HL-60 (cell line): Measurements from ENCODE around the gene ARRDC5.
A peak's percentile ranks its signal among the peaks of the same experiment; 100 is the strongest.

Experiments
- DNase-seq, 2 experiments: peaks; one replicate each; pipeline ENCODE4 v3.0.0-alpha.2; 2010 to 2020; ENCODE audit warnings: low read depth in 1 of 2, low spot score in 1 of 2
- H3K27ac ChIP-seq: fragments of 250-450 bp; sonication (Bioruptor Pico); replicated peaks from 2 replicates; pipeline ENCODE4 v1.5.1; 2020; ENCODE audit warnings: mild to moderate bottlenecking, moderate library complexity
- H3K27me3 ChIP-seq: fragments of 250-450 bp; sonication (Bioruptor Pico); 2 replicates; pipeline ENCODE4 v1.5.1; 2021; ENCODE audit warnings: mild to moderate bottlenecking, moderate library complexity; ENCODE audit not compliant: insufficient read depth, poor library complexity, severe bottlenecking
- H3K4me3 ChIP-seq: replicated peaks from 2 replicates; pipeline ENCODE4 v1.5.1; 2011; ENCODE audit warnings: mild to moderate bottlenecking, control low read depth, low read length; ENCODE audit not compliant: insufficient read depth
- GABPA ChIP-seq: IDR thresholded peaks from 2 replicates; pipeline ENCODE4 v1.6.1; 2012; ENCODE audit warnings: low read depth
- POLR2AphosphoS5 ChIP-seq: IDR thresholded peaks from 2 replicates; pipeline ENCODE4 v1.6.1; 2012; ENCODE audit warnings: low read depth
- SPI1 ChIP-seq: IDR thresholded peaks from 2 replicates; pipeline ENCODE4 v1.6.1; 2012; ENCODE audit warnings: low read depth, mild to moderate bottlenecking, borderline replicate concordance
- TF ChIP-seq, protein P1 (sequence below): IDR thresholded peaks from one replicate; pipeline ENCODE4 v1.5.1; 2011; ENCODE audit warnings: low read length, control low read depth, inconsistent platforms; ENCODE audit not compliant: insufficient read depth
- TF ChIP-seq, protein P2 (sequence below): IDR thresholded peaks from 2 replicates; pipeline ENCODE4 v1.6.1; 2012; ENCODE audit warnings: low read depth; ENCODE audit not compliant: insufficient replicate concordance

ARRDC5 gene

DNA sequence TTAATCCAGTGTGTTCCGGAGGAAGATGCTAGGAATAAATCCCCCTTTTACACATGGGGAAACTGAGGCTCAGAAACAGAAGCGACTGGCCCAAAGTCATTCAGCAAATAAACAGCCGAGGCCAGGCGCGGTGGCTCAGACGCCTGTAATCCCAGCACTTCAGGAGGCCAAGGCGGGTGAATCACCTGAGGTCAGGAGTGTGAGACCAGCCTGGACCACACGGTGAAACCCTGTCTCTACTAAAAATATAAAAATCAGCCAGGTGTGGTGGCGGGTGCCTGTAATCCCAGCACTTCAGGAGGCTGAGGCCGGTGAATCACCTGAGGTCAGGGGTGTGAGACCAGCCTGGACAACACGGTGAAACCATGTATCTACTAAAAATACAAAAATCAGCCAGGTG lies 23.7 kb downstream of the ARRDC5 start:
- no peak overlapping the region for H3K27ac ChIP-seq
- no peak overlapping the region for H3K4me3 ChIP-seq
- no peak for DNase-seq

DNA sequence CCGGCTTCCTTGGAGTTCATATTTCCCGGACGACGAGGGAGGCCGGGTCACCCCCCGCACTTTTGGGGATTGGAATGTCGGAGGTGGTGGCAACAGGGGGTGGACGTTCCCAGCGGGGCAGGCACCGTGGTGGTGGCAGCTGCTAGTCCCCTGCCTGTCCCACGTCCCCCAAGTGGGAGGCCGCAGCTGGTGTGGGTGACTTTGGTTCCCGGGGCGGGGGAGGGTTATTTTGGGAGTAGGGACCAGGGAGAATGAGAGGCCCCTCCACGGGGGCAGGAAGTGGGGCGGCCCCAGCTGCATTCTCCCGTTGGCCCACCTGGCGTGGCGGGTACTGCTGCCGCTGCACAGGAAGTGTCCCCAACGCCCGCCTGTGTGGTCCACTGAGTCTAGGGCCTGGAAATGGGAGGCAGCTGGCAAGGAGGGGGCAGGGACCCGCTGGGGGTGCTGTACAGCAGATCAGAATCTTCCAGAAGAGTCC lies 24.2 kb downstream of the ARRDC5 start:
- Histone ChIP-seq H3K27me3 (no peaks in the 10 kb centered on the region), H3K4me3 (no peak overlapping the region), H3K27ac (no peak overlapping the region)
- DNase-seq: peak in 1 of 2 experiments; percentile 30
- TF ChIP-seq GABPA: no peak
- TF ChIP-seq SPI1: 0 out of 2 replicates have a peak, but pooled peaks have one; percentile 34
- TF ChIP-seq POLR2AphosphoS5: peak; percentile 82

More for the DNA sequence above, 23.7 kb downstream of the ARRDC5 start:
- TF ChIP-seq POLR2AphosphoS5: no peak
- TF ChIP-seq SPI1: no peak
- no peak for TF ChIP-seq GABPA
- TF ChIP-seq, protein P1, sequence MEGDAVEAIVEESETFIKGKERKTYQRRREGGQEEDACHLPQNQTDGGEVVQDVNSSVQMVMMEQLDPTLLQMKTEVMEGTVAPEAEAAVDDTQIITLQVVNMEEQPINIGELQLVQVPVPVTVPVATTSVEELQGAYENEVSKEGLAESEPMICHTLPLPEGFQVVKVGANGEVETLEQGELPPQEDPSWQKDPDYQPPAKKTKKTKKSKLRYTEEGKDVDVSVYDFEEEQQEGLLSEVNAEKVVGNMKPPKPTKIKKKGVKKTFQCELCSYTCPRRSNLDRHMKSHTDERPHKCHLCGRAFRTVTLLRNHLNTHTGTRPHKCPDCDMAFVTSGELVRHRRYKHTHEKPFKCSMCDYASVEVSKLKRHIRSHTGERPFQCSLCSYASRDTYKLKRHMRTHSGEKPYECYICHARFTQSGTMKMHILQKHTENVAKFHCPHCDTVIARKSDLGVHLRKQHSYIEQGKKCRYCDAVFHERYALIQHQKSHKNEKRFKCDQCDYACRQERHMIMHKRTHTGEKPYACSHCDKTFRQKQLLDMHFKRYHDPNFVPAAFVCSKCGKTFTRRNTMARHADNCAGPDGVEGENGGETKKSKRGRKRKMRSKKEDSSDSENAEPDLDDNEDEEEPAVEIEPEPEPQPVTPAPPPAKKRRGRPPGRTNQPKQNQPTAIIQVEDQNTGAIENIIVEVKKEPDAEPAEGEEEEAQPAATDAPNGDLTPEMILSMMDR: no peak
- TF ChIP-seq, protein P2, sequence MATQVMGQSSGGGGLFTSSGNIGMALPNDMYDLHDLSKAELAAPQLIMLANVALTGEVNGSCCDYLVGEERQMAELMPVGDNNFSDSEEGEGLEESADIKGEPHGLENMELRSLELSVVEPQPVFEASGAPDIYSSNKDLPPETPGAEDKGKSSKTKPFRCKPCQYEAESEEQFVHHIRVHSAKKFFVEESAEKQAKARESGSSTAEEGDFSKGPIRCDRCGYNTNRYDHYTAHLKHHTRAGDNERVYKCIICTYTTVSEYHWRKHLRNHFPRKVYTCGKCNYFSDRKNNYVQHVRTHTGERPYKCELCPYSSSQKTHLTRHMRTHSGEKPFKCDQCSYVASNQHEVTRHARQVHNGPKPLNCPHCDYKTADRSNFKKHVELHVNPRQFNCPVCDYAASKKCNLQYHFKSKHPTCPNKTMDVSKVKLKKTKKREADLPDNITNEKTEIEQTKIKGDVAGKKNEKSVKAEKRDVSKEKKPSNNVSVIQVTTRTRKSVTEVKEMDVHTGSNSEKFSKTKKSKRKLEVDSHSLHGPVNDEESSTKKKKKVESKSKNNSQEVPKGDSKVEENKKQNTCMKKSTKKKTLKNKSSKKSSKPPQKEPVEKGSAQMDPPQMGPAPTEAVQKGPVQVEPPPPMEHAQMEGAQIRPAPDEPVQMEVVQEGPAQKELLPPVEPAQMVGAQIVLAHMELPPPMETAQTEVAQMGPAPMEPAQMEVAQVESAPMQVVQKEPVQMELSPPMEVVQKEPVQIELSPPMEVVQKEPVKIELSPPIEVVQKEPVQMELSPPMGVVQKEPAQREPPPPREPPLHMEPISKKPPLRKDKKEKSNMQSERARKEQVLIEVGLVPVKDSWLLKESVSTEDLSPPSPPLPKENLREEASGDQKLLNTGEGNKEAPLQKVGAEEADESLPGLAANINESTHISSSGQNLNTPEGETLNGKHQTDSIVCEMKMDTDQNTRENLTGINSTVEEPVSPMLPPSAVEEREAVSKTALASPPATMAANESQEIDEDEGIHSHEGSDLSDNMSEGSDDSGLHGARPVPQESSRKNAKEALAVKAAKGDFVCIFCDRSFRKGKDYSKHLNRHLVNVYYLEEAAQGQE: no peak
- no peaks in the 10 kb centered on the region for H3K27me3 ChIP-seq

DNA sequence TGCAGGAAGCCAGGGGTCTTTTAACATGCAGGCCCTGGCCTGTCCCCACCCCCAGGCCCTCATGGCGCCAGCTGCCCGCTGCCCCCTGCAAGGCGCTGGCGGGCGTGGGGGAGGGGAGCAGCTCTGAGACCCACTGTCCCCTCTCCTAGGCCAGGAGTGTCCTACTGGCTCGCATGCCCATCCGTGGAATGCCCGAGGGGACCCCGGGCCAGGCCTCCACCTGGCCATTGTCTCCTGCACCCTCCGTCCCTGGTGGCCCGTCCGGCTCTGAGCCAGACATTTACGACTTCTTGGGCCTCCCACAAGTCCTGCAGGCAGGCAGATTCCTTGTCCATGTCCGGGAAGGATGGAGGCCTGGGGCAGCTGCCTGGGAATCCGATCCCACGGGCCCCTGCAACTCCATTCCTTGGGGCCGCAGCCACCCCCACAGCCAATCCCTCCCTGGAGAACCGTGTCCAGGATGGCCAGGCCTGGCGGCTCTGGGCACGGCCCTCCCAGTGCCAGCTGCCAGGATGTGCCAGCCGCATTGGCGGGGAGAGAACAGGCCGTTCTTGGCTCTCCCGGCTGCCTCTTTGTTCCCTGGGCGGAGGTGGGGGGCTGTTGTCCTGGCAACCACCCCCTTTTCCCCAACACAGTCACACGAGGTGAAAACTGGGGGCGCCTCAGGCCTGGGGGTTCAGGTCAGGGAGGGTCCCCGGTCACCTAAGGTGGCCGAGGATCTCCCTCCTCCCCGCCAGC lies 24.8 kb downstream of the ARRDC5 start:
- no peaks in the 10 kb centered on the region for H3K27me3 ChIP-seq
- H3K4me3 ChIP-seq: no peak overlapping the region
- TF ChIP-seq, protein P1: no peak
- TF ChIP-seq SPI1: no peak
- no peak overlapping the region for H3K27ac ChIP-seq
- DNase-seq: no peak

DNA sequence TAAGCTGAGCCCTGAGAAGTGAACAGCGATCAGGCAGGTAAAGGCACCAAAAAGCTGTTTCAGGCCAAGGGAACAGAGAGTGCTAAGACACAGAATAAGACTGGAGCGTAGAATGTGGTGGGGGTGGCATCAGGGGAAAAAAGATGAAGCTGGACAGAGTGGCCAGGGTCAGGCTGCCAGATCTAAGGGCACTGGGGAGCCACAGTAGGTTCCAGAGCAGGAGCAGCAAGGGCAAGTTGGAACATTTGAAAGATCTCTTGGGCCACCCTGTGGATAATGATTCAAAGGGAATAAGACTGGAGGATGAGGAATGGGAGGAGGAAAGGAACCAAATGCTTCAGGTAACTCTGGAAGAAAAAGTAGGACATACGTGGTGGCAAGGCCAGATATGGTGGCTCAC lies 28.8 kb downstream of the ARRDC5 start:
- no peak for TF ChIP-seq SPI1
- TF ChIP-seq POLR2AphosphoS5: no peak
- TF ChIP-seq, protein P2: no peak
- no peak for TF ChIP-seq GABPA
- TF ChIP-seq, protein P1: no peak
- Histone ChIP-seq H3K4me3 (no peak overlapping the region), H3K27ac (no peak overlapping the region), H3K27me3 (no peaks in the 10 kb centered on the region)
- DNase-seq: no peak
